ENCODE measurements around the gene TXNDC17. TPM values are rescaled to one million over a fixed set of nuclear protein-coding genes. Genes with fewer than 3 reads are reported as not detected.
A peak's percentile ranks its signal among the peaks of the same experiment; 100 is the strongest.
"Not testable (repeated sequence)": the region's sequence is repeated elsewhere in the genome, so short reads cannot be mapped to it uniquely, and the experiment has no call there.

TXNDC17 gene
- total RNA-seq, 1 donor from 2014 or later, result 117 TPM

GRCh38 chr17:6651354-6651918, 10.6 kb downstream of the TXNDC17 start, which contains the start of the genes C17orf100 and MED31:
Gene C17orf100 (plus strand): TSS chr17:6651762. CDS start chr17:6651914, 152 bp downstream.
Gene MED31 (minus strand): TSS chr17:6651605. CDS start chr17:6651528, 77 bp downstream.
- DNase-seq (ENCODE audit: low read depth, low spot score), result peak; percentile 94
- no peaks in the 10 kb centered on the region for H3K9me3 Mint-ChIP-seq
- TF ChIP-seq CTCF (conservative IDR thresholded peaks at IDR 0.05), result no peak
- H3K4me3 Mint-ChIP-seq, result peak within 1 kb of the TSS; percentile 97
- peaks cover 53% of the 10 kb centered on the region for H3K4me1 Mint-ChIP-seq
- H3K27me3 Mint-ChIP-seq (ENCODE audit: low read depth), result peaks cover 47% of the 10 kb centered on the region
- H3K36me3 Mint-ChIP-seq (ENCODE audit: low read depth), result peaks cover 6% of the 10 kb centered on the region
- H3K27ac Mint-ChIP-seq (ENCODE audit: unreplicated experiment), result peak within 1 kb of the TSS; percentile 99

GRCh38 chr17:6651919-6652452, 11.1 kb downstream of the TXNDC17 start:
- Mint-ChIP-seq H3K4me3 (peak overlapping the region; percentile 17), H3K27ac (ENCODE audit: unreplicated experiment) (no peak overlapping the region), H3K4me1 (peaks cover 53% of the 10 kb centered on the region), H3K36me3 (ENCODE audit: low read depth) (peaks cover 4% of the 10 kb centered on the region), H3K9me3 (no peaks in the 10 kb centered on the region), H3K27me3 (ENCODE audit: low read depth) (peaks cover 48% of the 10 kb centered on the region)
- TF ChIP-seq CTCF (conservative IDR thresholded peaks at IDR 0.05), result no peak
- no peak for DNase-seq (ENCODE audit: low read depth, low spot score)

- Mint-ChIP-seq H3K36me3 (ENCODE audit: low read depth) (peaks cover 4% of the 10 kb centered on the region), H3K4me3 (peak overlapping the region; percentile 82), H3K27me3 (ENCODE audit: low read depth) (peaks cover 75% of the 10 kb centered on the region), H3K27ac (ENCODE audit: unreplicated experiment) (no peak overlapping the region), H3K9me3 (no peaks in the 10 kb centered on the region), H3K4me1 (peaks cover 37% of the 10 kb centered on the region)
- no peak for TF ChIP-seq CTCF (conservative IDR thresholded peaks at IDR 0.05)
- DNase-seq (ENCODE audit: low read depth, low spot score), result no peak
Measured at GRCh38 chr17:6654841-6655731, 14.2 kb downstream of the TXNDC17 start.

- peak overlapping the region; percentile 82 for H3K4me3 Mint-ChIP-seq
- DNase-seq (ENCODE audit: low read depth, low spot score); H3K9me3 Mint-ChIP-seq; H3K36me3 Mint-ChIP-seq (ENCODE audit: low read depth); H3K27ac Mint-ChIP-seq (ENCODE audit: unreplicated experiment): not testable (repeated sequence)
- peaks cover 31% of the 10 kb centered on the region for H3K4me1 Mint-ChIP-seq
- peaks cover 83% of the 10 kb centered on the region for H3K27me3 Mint-ChIP-seq (ENCODE audit: low read depth)
Measured at GRCh38 chr17:6655732-6656361, 15.0 kb downstream of the TXNDC17 start.

GRCh38 chr17:6656797-6657632, 16.2 kb downstream of the TXNDC17 start:
- Mint-ChIP-seq H3K27me3 (ENCODE audit: low read depth) (peaks cover 87% of the 10 kb centered on the region), H3K4me1 (peaks cover 28% of the 10 kb centered on the region)
- not testable (repeated sequence) for H3K27ac Mint-ChIP-seq (ENCODE audit: unreplicated experiment); H3K4me3 Mint-ChIP-seq; H3K36me3 Mint-ChIP-seq (ENCODE audit: low read depth); H3K9me3 Mint-ChIP-seq; DNase-seq (ENCODE audit: low read depth, low spot score)
